Measurements from ENCODE around the gene PROX1.

Gene PROX1

DNA sequence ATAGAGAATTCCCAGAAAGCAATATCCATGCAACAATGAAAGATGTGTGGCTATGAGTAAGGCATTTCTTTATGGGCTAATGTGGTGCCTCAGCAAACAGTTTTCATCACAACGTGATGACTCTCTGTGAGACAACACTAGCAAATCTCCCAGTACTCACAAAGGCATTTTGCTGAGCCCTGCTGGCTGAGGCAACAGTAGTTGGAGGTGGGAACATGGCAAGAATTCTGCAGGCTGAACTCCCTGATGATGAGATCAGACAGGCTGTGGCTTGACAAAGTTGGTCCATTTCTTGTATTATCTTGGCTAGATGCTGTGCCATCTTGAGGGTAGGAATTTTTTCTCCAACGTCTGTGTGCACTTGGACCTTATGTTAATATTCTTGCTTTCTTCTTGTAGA lies 24.6 kb downstream of the PROX1 start:
- no peak for ATAC-seq
- TF ChIP-seq TCF4 (CRISPR knock-in tag; IDR thresholded peaks at IDR 0.05; ENCODE audit: borderline replicate concordance) (no peak), PPARA (CRISPR knock-in tag; IDR thresholded peaks at IDR 0.05; ENCODE audit: borderline replicate concordance) (no peak), SNAI2 (CRISPR knock-in tag; IDR thresholded peaks at IDR 0.05) (no peak), GLIS3 (CRISPR knock-in tag; IDR thresholded peaks at IDR 0.05) (no peak), ZFP30 (CRISPR knock-in tag; IDR thresholded peaks at IDR 0.05) (no peak), ZNF8 (CRISPR knock-in tag; IDR thresholded peaks at IDR 0.05) (no peak), TOX (CRISPR knock-in tag; IDR thresholded peaks at IDR 0.05; ENCODE audit: borderline replicate concordance) (no peak), ZNF70 (CRISPR knock-in tag; IDR thresholded peaks at IDR 0.05) (no peak), ZFP3 (CRISPR knock-in tag; IDR thresholded peaks at IDR 0.05) (no peak), ESRRG (CRISPR knock-in tag; IDR thresholded peaks at IDR 0.05) (no peak), ISL1 (CRISPR knock-in tag; IDR thresholded peaks at IDR 0.05) (no peak)
- TF ChIP-seq, protein P1, sequence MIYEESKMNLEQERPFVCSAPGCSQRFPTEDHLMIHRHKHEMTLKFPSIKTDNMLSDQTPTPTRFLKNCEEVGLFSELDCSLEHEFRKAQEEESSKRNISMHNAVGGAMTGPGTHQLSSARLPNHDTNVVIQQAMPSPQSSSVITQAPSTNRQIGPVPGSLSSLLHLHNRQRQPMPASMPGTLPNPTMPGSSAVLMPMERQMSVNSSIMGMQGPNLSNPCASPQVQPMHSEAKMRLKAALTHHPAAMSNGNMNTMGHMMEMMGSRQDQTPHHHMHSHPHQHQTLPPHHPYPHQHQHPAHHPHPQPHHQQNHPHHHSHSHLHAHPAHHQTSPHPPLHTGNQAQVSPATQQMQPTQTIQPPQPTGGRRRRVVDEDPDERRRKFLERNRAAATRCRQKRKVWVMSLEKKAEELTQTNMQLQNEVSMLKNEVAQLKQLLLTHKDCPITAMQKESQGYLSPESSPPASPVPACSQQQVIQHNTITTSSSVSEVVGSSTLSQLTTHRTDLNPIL (CRISPR knock-in tag; IDR thresholded peaks at IDR 0.05; ENCODE audit: low read depth): no peak

DNA sequence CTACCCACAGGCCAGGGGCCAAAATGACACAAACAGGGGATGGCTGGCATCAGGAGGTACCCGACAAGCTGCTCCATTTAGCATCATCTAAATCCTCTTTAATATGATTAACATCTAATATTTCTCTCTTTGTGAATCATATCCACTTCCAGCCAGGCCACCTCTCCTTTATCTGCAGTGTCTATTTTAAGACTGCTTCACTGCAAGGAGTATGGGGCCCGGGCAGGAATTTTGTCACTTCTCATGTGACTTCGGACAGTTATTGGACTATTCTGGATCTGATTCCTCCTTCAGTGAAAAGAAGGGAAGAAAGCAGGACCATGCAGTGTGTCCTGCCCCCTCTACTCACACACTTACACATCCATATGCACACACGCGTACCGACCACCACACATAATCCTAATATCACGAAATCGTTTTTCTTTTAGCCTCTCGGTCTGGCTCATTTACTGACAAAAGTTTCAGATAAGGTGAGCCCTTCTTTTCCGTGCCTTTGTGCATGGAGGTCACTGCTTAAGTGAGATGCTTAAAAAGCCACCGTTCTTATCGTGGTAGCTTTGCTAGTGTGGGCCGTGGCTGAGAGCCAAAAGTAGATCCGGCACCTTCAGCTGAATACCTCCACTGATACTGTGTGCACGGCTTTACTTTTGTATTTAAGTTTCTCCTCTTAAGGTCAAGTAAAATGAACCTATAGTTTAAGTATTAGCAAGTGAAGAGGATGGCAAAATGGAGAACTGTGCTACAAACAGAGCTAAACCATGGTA lies 26.0 kb downstream of the PROX1 start:
- TF ChIP-seq CSDC2 (CRISPR knock-in tag; IDR thresholded peaks at IDR 0.05) (no peak), TCF4 (CRISPR knock-in tag; IDR thresholded peaks at IDR 0.05; ENCODE audit: borderline replicate concordance) (no peak)
- ATAC-seq: no peak

DNA sequence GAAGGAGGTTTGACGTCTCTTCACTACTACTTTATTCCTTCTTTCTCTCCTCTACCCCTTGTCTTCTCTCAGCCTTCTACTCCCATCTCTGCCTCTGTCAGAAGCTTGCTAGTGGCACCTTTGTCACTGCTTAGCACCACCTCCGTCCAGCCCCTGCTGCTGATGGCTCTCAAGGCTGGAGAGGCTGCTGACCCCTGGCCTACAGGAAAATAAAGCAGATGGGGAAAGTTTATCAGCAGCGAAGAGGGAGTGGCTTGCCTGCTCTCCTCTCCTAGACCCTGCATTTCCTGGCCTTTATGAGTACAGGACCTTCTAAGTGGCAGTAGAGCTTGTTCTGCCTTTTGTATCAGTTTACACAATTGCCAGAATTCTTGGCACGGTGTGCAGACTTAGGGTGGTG lies 27.0 kb downstream of the PROX1 start:
- TF ChIP-seq, protein P2, sequence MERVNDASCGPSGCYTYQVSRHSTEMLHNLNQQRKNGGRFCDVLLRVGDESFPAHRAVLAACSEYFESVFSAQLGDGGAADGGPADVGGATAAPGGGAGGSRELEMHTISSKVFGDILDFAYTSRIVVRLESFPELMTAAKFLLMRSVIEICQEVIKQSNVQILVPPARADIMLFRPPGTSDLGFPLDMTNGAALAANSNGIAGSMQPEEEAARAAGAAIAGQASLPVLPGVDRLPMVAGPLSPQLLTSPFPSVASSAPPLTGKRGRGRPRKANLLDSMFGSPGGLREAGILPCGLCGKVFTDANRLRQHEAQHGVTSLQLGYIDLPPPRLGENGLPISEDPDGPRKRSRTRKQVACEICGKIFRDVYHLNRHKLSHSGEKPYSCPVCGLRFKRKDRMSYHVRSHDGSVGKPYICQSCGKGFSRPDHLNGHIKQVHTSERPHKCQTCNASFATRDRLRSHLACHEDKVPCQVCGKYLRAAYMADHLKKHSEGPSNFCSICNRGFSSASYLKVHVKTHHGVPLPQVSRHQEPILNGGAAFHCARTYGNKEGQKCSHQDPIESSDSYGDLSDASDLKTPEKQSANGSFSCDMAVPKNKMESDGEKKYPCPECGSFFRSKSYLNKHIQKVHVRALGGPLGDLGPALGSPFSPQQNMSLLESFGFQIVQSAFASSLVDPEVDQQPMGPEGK (CRISPR knock-in tag; IDR thresholded peaks at IDR 0.05; ENCODE audit: borderline replicate concordance): no peak
- no peak for TF ChIP-seq BACH2 (CRISPR knock-in tag; IDR thresholded peaks at IDR 0.05; ENCODE audit: borderline replicate concordance)
- TF ChIP-seq, protein P3, sequence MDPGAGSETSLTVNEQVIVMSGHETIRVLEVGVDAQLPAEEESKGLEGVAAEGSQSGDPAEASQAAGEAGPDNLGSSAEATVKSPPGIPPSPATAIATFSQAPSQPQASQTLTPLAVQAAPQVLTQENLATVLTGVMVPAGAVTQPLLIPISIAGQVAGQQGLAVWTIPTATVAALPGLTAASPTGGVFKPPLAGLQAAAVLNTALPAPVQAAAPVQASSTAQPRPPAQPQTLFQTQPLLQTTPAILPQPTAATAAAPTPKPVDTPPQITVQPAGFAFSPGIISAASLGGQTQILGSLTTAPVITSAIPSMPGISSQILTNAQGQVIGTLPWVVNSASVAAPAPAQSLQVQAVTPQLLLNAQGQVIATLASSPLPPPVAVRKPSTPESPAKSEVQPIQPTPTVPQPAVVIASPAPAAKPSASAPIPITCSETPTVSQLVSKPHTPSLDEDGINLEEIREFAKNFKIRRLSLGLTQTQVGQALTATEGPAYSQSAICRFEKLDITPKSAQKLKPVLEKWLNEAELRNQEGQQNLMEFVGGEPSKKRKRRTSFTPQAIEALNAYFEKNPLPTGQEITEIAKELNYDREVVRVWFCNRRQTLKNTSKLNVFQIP (CRISPR knock-in tag; IDR thresholded peaks at IDR 0.05; ENCODE audit: borderline replicate concordance, low read depth): no peak
- TF ChIP-seq ISL1 (CRISPR knock-in tag; IDR thresholded peaks at IDR 0.05): no peak
- TF ChIP-seq ZC3H10 (CRISPR knock-in tag; IDR thresholded peaks at IDR 0.05): no peak
- TF ChIP-seq, protein P4, sequence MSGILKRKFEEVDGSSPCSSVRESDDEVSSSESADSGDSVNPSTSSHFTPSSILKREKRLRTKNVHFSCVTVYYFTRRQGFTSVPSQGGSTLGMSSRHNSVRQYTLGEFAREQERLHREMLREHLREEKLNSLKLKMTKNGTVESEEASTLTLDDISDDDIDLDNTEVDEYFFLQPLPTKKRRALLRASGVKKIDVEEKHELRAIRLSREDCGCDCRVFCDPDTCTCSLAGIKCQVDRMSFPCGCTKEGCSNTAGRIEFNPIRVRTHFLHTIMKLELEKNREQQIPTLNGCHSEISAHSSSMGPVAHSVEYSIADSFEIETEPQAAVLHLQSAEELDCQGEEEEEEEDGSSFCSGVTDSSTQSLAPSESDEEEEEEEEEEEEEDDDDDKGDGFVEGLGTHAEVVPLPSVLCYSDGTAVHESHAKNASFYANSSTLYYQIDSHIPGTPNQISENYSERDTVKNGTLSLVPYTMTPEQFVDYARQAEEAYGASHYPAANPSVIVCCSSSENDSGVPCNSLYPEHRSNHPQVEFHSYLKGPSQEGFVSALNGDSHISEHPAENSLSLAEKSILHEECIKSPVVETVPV (CRISPR knock-in tag; IDR thresholded peaks at IDR 0.05): no peak
- no peak for TF ChIP-seq ZNF8 (CRISPR knock-in tag; IDR thresholded peaks at IDR 0.05)
- no peak for TF ChIP-seq ARNTL (CRISPR knock-in tag; IDR thresholded peaks at IDR 0.05; ENCODE audit: borderline replicate concordance, low read depth)
- TF ChIP-seq, protein P1 (CRISPR knock-in tag; IDR thresholded peaks at IDR 0.05; ENCODE audit: low read depth): no peak
- TF ChIP-seq ZNF565 (CRISPR knock-in tag; conservative IDR thresholded peaks at IDR 0.05; ENCODE audit: low read depth): no peak
- no peak for TF ChIP-seq ZFP30 (CRISPR knock-in tag; IDR thresholded peaks at IDR 0.05)
- no peak for TF ChIP-seq ESRRG (CRISPR knock-in tag; IDR thresholded peaks at IDR 0.05)
- no peak for TF ChIP-seq CSDC2 (CRISPR knock-in tag; IDR thresholded peaks at IDR 0.05)
- TF ChIP-seq PPARA (CRISPR knock-in tag; IDR thresholded peaks at IDR 0.05; ENCODE audit: borderline replicate concordance): no peak
- no peak for TF ChIP-seq SNAI2 (CRISPR knock-in tag; IDR thresholded peaks at IDR 0.05)
- TF ChIP-seq RARB (CRISPR knock-in tag; IDR thresholded peaks at IDR 0.05): no peak
- TF ChIP-seq OSR1 (CRISPR knock-in tag; IDR thresholded peaks at IDR 0.05): no peak
- TF ChIP-seq ZFP3 (CRISPR knock-in tag; IDR thresholded peaks at IDR 0.05): no peak
- no peak for TF ChIP-seq ZNF70 (CRISPR knock-in tag; IDR thresholded peaks at IDR 0.05)

More for the DNA sequence above, 27.0 kb downstream of the PROX1 start:
- ATAC-seq: no peak
